PC-3 (cell line): Measurements from ENCODE around the gene CD3G. TPM values are rescaled to one million over a fixed set of nuclear protein-coding genes. Genes with fewer than 3 reads are reported as not detected.
"Not testable (repeated sequence)": the region's sequence is repeated elsewhere in the genome, so short reads cannot be mapped to it uniquely, and the experiment has no call there.

ENCODE experiments used
- ATAC-seq: fragments of 200-7000 bp; cut with Tn5 transposase; 2 replicates; pipeline ENCODE4 v1.9.1; 2020; ENCODE audit warnings: mild to moderate bottlenecking, moderate library complexity
- BruUV-seq: library from RNA; stranded (reverse); fragments of 400-500 nt; replicated peaks from 2 replicates; lab custom pipeline; 2021; lab: Mats Ljungman, UMichigan
- CTCF ChIA-PET: fragments of 300-600 bp; sonication (Branson Sonifier 250); formaldehyde crosslinking; loops from one replicate; lab custom pipeline; 2022; ENCODE audit warnings: antibody characterized with exemption; lab: Charles Lee
- POLR2A ChIA-PET: fragments of 300-600 bp; sonication (Branson Sonifier 250); formaldehyde crosslinking; loops from one replicate; lab custom pipeline; 2022; ENCODE audit warnings: antibody characterized with exemption; ENCODE audit not compliant: unreplicated experiment; lab: Charles Lee
- DNase-seq: peaks from one replicate; pipeline ENCODE4 v3.0.0-alpha.2; 2015
- H2AFZ ChIP-seq: fragments of 300-600 bp; sonication (generic); 2 replicates; pipeline ENCODE4 v1.6.0; 2016; ENCODE audit warnings: antibody characterized with exemption, low read length
- H3F3A ChIP-seq: fragments of 300-600 bp; sonication (generic); one replicate; pipeline ENCODE4 v1.6.0; 2017; ENCODE audit warnings: antibody characterized with exemption, low read length, control low read depth, mild to moderate bottlenecking; ENCODE audit not compliant: unreplicated experiment
- H3K27ac ChIP-seq: fragments of 300-600 bp; sonication (generic); 2 replicates; pipeline ENCODE4 v1.5.1; 2016; ENCODE audit warnings: mild to moderate bottlenecking, low read length
- H3K27me3 ChIP-seq: fragments of 300-600 bp; sonication (generic); 2 replicates; pipeline ENCODE4 v1.6.1; 2016; ENCODE audit warnings: low read length, mixed read lengths
- H3K36me3 ChIP-seq: fragments of 300-600 bp; sonication (generic); 2 replicates; pipeline ENCODE4 v1.6.1; 2016; ENCODE audit warnings: low read depth, mixed run types, low read length, mixed read lengths
- H3K4me1 ChIP-seq: fragments of 300-600 bp; sonication (generic); 2 replicates; pipeline ENCODE4 v1.5.1; 2016; ENCODE audit warnings: low read length; ENCODE audit not compliant: insufficient read depth
- H3K4me2 ChIP-seq: fragments of 300-600 bp; sonication (generic); 2 replicates; pipeline ENCODE4 v1.6.0; 2016; ENCODE audit warnings: low read length
- H3K4me3 ChIP-seq: fragments of 300-600 bp; sonication (generic); 2 replicates; pipeline ENCODE4 v1.5.1; 2016; ENCODE audit warnings: mild to moderate bottlenecking, low read length, mixed read lengths
- H3K79me2 ChIP-seq: fragments of 300-600 bp; sonication (generic); 2 replicates; pipeline ENCODE4 v1.6.1; 2017; ENCODE audit warnings: low read length, mixed read lengths
- H3K9ac ChIP-seq: fragments of 300-600 bp; sonication (generic); 2 replicates; pipeline ENCODE4 v1.6.0; 2016; ENCODE audit warnings: mild to moderate bottlenecking, low read length
- H3K9me2 ChIP-seq: fragments of 300-600 bp; sonication (generic); replicated peaks from 2 replicates; pipeline ENCODE4 v1.6.1; 2016; ENCODE audit warnings: mixed run types, low read length, mixed read lengths
- H3K9me3 ChIP-seq: fragments of 300-600 bp; sonication (generic); 2 replicates; pipeline ENCODE4 v1.6.1; 2016; ENCODE audit warnings: low read length, mixed read lengths
- H4K20me1 ChIP-seq: fragments of 300-600 bp; sonication (generic); 2 replicates; pipeline ENCODE4 v1.6.1; 2016; ENCODE audit warnings: low read length, mixed read lengths
- CTCF ChIP-seq: fragments of 300-600 bp; sonication (generic); conservative IDR thresholded peaks from 2 replicates; pipeline ENCODE4 v1.5.1; 2017; ENCODE audit warnings: antibody characterized with exemption, low read depth, mild to moderate bottlenecking, low read length
- EZH2 ChIP-seq: fragments of 300-600 bp; sonication (generic); IDR thresholded peaks from one replicate; pipeline ENCODE4 v1.6.1; 2017; ENCODE audit warnings: antibody characterized with exemption, mild to moderate bottlenecking, low read length; ENCODE audit not compliant: unreplicated experiment
- EZH2phosphoT487 ChIP-seq: fragments of 300-600 bp; sonication (generic); IDR thresholded peaks from 2 replicates; pipeline ENCODE4 v1.6.1; 2018; ENCODE audit warnings: mild to moderate bottlenecking, antibody characterized with exemption, low read length, borderline replicate concordance
- intact Hi-C: fragments of 100-400 bp; cut with micrococcal nuclease; formaldehyde crosslinking; loops from 2 replicates; pipeline ENCODE4 v1.9.0; 2023
- total RNA-seq: library from RNA; depleted of rRNA; stranded (reverse); fragments of >200 nt; gene quantifications from 2 replicates; pipeline ENCODE4 v1.2.3, GENCODE V29; 2014

The CD3G gene
- total RNA-seq, 1 experiment from 2014 or later: not detected

GRCh38 chr11:118306556-118306955 is 37.6 kb upstream of the CD3G start:
- Histone ChIP-seq H3K4me3 (no peak overlapping the region), H3F3A (no peaks in the 10 kb centered on the region), H4K20me1 (no peaks in the 10 kb centered on the region), H3K36me3 (no peaks in the 10 kb centered on the region), H2AFZ (no peak overlapping the region), H3K4me1 (no peaks in the 10 kb centered on the region), H3K9ac (no peak overlapping the region), H3K9me3 (no peaks in the 10 kb centered on the region), H3K27ac (no peak overlapping the region), H3K27me3 (peaks cover 16% of the 10 kb centered on the region), H3K4me2 (no peak overlapping the region), H3K9me2 (no peaks in the 10 kb centered on the region), H3K79me2 (no peaks in the 10 kb centered on the region)
- intact Hi-C loops: no loop called here
- ATAC-seq (no peak), DNase-seq (no peak)
- POLR2A ChIA-PET: no interaction called here
- no TSS peak for BruUV-seq
- TF ChIP-seq EZH2phosphoT487 (no peak), EZH2 (no peak), CTCF (no peak)
- CTCF ChIA-PET: no interaction called here

GRCh38 chr11:118308995-118309528 is 35.1 kb upstream of the CD3G start:
- intact Hi-C loops, BruUV-seq: not testable (repeated sequence)
- CTCF ChIA-PET: interaction anchor here (1.0 kb wide), 1 partner anchor 14 kb away, joined by 3 read pairs; no protein-coding TSS in a partner anchor

GRCh38 chr11:118310271-118310670 is 33.9 kb upstream of the CD3G start:
- CTCF ChIA-PET: no interaction called here
- no peaks in the 10 kb centered on the region for H3K79me2 ChIP-seq
- no peaks in the 10 kb centered on the region for H3K9me2 ChIP-seq
- no TSS peak for BruUV-seq
- DNase-seq (no peak), ATAC-seq (no peak)
- no peak overlapping the region for H2AFZ ChIP-seq
- no peak overlapping the region for H3K4me3 ChIP-seq
- H4K20me1 ChIP-seq: no peaks in the 10 kb centered on the region
- H3K4me2 ChIP-seq: no peak overlapping the region
- no peak for TF ChIP-seq EZH2
- no peak for TF ChIP-seq EZH2phosphoT487
- TF ChIP-seq CTCF: no peak
- no peaks in the 10 kb centered on the region for H3K27me3 ChIP-seq
- intact Hi-C loops: no loop called here
- POLR2A ChIA-PET: no interaction called here
- no peaks in the 10 kb centered on the region for H3K36me3 ChIP-seq
- H3K4me1 ChIP-seq: peaks cover 9% of the 10 kb centered on the region
- no peaks in the 10 kb centered on the region for H3F3A ChIP-seq
- no peaks in the 10 kb centered on the region for H3K9me3 ChIP-seq
- no peak overlapping the region for H3K27ac ChIP-seq
- H3K9ac ChIP-seq: no peak overlapping the region

More at GRCh38 chr11:118308995-118309528, 35.1 kb upstream of the CD3G start:
- H3K27ac ChIP-seq, H3K9me2 ChIP-seq, H3K9me3 ChIP-seq, POLR2A ChIA-PET, H3K4me2 ChIP-seq, H3K79me2 ChIP-seq, H3K27me3 ChIP-seq, H4K20me1 ChIP-seq, H2AFZ ChIP-seq, H3K4me3 ChIP-seq, H3K9ac ChIP-seq, DNase-seq, ATAC-seq, H3K36me3 ChIP-seq, H3F3A ChIP-seq, H3K4me1 ChIP-seq: not testable (repeated sequence)
